Liver (tissue), 9 donors: ENCODE measurements around the gene SDK2. TPM values are rescaled to one million over a fixed set of nuclear protein-coding genes. Genes with fewer than 3 reads are reported as not detected.

Source experiments
- DNase-seq: peaks from one replicate; pipeline ENCODE4 v3.0.0-alpha.2; 2017; ENCODE audit warnings: low spot score
- H3K27ac ChIP-seq, 2 donors: one replicate each; pipeline ENCODE4 v1.7.0; 2013; ENCODE audit warnings: inconsistent platforms in 2 of 2, low read length in 2 of 2, control low read depth in 1 of 2, low read depth in 1 of 2, mild to moderate bottlenecking in 1 of 2
- H3K27me3 ChIP-seq, 4 donors: one replicate each; pipeline versions ENCODE4 v1.6.1 to v1.7.0; 2013; ENCODE audit warnings: low read length in 3 of 4, inconsistent platforms in 1 of 4, mild to moderate bottlenecking in 1 of 4, moderate library complexity in 1 of 4; ENCODE audit not compliant: control insufficient read depth in 4 of 4, insufficient read depth in 4 of 4
- H3K36me3 ChIP-seq, 4 donors: one replicate each; pipeline versions ENCODE4 v1.6.1 to v1.7.0; 2013; ENCODE audit warnings: low read length in 3 of 4, mild to moderate bottlenecking in 3 of 4, low read depth in 1 of 4, moderate library complexity in 1 of 4; ENCODE audit not compliant: control insufficient read depth in 4 of 4, insufficient read depth in 3 of 4
- H3K4me1 ChIP-seq, 4 donors: one replicate each; pipeline versions ENCODE4 v1.6.1 to v1.7.0; 2013; ENCODE audit warnings: low read length in 3 of 4, mild to moderate bottlenecking in 3 of 4, moderate library complexity in 1 of 4; ENCODE audit not compliant: control insufficient read depth in 4 of 4, insufficient read depth in 4 of 4
- H3K4me3 ChIP-seq, 3 donors: one replicate each; pipeline versions ENCODE4 v1.6.1 to v1.7.0; 2013; ENCODE audit warnings: low read length in 3 of 3, control low read depth in 1 of 3, low read depth in 1 of 3, mild to moderate bottlenecking in 1 of 3
- H3K9ac ChIP-seq, 2 donors: one replicate each; pipeline ENCODE4 v1.7.0; 2013; ENCODE audit warnings: low read length in 2 of 2, mild to moderate bottlenecking in 2 of 2, moderate library complexity in 2 of 2, control low read depth in 1 of 2, low read depth in 1 of 2
- H3K9me3 ChIP-seq, 4 donors: one replicate each; pipeline versions ENCODE4 v1.6.1 to v1.7.0; 2013; ENCODE audit warnings: low read length in 3 of 4; ENCODE audit not compliant: control insufficient read depth in 4 of 4
- EGR1 ChIP-seq, 2 donors: IDR thresholded peaks; 2 replicates each; pipeline ENCODE4 v1.6.1; 2016 to 2018; ENCODE audit warnings: antibody characterized with exemption in 2 of 2, low read depth in 2 of 2
- FOXA1 ChIP-seq: IDR thresholded peaks from 2 replicates; pipeline ENCODE4 v1.6.1; 2016; ENCODE audit warnings: antibody characterized with exemption
- FOXA2 ChIP-seq: IDR thresholded peaks from 2 replicates; pipeline ENCODE4 v1.6.1; 2016; ENCODE audit warnings: antibody characterized with exemption
- GABPA ChIP-seq, 2 donors: IDR thresholded peaks in 1 of 2; conservative IDR thresholded peaks in 1 of 2; 2 replicates each; pipeline ENCODE4 v1.6.1; 2016; ENCODE audit warnings: antibody characterized with exemption in 2 of 2, mild to moderate bottlenecking in 1 of 2, moderate library complexity in 1 of 2
- HNF4A ChIP-seq, 2 donors: conservative IDR thresholded peaks; 2 replicates each; pipeline ENCODE4 v1.6.1; 2016; ENCODE audit warnings: antibody characterized with exemption in 2 of 2, mild to moderate bottlenecking in 2 of 2
- NR2F2 ChIP-seq: IDR thresholded peaks from 2 replicates; pipeline ENCODE4 v1.6.1; 2016; ENCODE audit warnings: antibody characterized with exemption
- RAD21 ChIP-seq, 2 donors: IDR thresholded peaks; 2 replicates each; pipeline ENCODE4 v1.6.1; 2016; ENCODE audit warnings: antibody characterized with exemption in 2 of 2, mild to moderate bottlenecking in 2 of 2
- RXRA ChIP-seq, 2 donors: IDR thresholded peaks; 2 replicates each; pipeline ENCODE4 v1.6.1; 2017 to 2018; ENCODE audit warnings: antibody characterized with exemption in 2 of 2, mild to moderate bottlenecking in 1 of 2
- SP1 ChIP-seq: IDR thresholded peaks from 2 replicates; pipeline ENCODE4 v1.6.1; 2018; ENCODE audit warnings: antibody characterized with exemption, mild to moderate bottlenecking
- TAF1 ChIP-seq: conservative IDR thresholded peaks from 2 replicates; pipeline ENCODE4 v1.6.1; 2016; ENCODE audit warnings: antibody characterized with exemption, mild to moderate bottlenecking
- YY1 ChIP-seq: IDR thresholded peaks from 2 replicates; pipeline ENCODE4 v1.6.1; 2016; ENCODE audit warnings: antibody characterized with exemption, mild to moderate bottlenecking
- WGBS: extraction: QIAGEN DNeasy Blood & Tissue Kit; methylation state at CpG from one replicate; pipeline ENCODE4 v1.1.7; 2013; 5-methylcytosine and 5-hydroxymethylcytosine counted together
- polyA plus RNA-seq, 2 donors: library from polyadenylated mRNA; stranded (reverse) in 1 of 2; unstranded in 1 of 2; fragments of 200-250 nt in 1 of 2; fragments of >200 nt in 1 of 2; fragmentation: Nextera tagmentation in 1 of 2; extraction: Ambion mirVana in 1 of 2; gene quantifications; one replicate each; pipeline versions ENCODE4 v1.2.1 to v1.2.3, GENCODE V29; 2013 to 2015
- total RNA-seq, 2 donors: library from RNA; depleted of rRNA; stranded (reverse); fragments of >200 nt; gene quantifications; one replicate each; pipeline ENCODE4 v1.2.3, GENCODE V29; 2014
- TF ChIP-seq, protein P1 (sequence below): IDR thresholded peaks from 2 replicates; pipeline ENCODE4 v1.6.1; 2016; ENCODE audit warnings: antibody characterized with exemption, mild to moderate bottlenecking
- TF ChIP-seq, protein P2 (sequence below): IDR thresholded peaks from 2 replicates; pipeline ENCODE4 v1.6.1; 2016; ENCODE audit warnings: antibody characterized with exemption
- TF ChIP-seq, protein P3 (sequence below): fragments of 150-350 bp; IDR thresholded peaks from 2 replicates; pipeline ENCODE4 v1.5.1; 2017; ENCODE audit warnings: improper control_type of control experiment, low read depth, low read length; ENCODE audit not compliant: missing input control
- donor health status: healthy.
- donor health status: healthy.
- donor health status: healthy.
- donor health status: healthy.
- donor health status: healthy.

The SDK2 gene
- total and polyA plus RNA-seq, 4 donors = 0.05 to 0.42 (median 0.10) TPM

DNA sequence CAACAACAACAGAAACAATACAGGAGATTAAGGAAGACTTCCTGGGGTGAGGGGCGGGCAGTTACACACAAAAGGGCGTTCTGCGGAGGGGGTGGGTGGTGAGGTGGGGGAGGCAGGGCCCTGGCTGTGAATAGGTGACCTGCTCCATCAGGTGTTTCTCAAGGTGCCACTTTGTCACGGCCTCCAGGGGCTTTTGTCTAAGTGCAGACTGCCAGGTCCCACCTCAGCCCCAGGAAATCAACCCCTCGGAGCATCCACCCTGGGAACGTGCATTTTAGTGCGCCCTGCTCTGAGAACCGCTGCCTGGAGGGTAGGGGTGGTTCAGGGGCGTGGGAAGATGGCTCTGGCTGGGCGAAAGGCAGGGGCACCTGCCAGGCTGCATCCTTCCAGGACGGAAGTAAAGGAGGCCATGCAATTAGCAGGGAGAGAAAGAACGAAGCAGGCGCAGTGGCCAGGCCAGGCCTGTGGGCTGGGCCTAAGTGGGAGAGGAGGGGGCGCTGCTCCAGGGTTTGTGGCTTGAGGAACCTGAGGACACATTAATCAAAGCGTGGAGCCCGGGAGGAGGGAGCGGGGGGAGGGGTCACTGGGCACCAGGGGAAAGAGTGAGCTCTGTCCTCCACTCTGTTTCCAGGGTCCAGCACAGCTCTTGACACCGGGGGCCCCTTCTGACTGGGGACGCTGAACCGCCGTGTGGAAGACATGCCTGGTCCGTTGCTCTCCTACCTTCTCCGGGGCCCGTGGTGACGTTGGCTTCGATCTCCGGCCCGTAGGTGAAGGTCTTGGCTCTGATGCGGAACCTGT, 283.1 kb downstream of the SDK2 start:
- no peak for TF ChIP-seq TAF1
- TF ChIP-seq RXRA (IDR thresholded peaks at IDR 0.05) = no peak
- TF ChIP-seq YY1 = no peak
- TF ChIP-seq NR2F2 = no peak
- no peak for TF ChIP-seq EGR1 (IDR thresholded peaks at IDR 0.05; ENCODE audit: low read depth in 2 of 2)
- no peak for TF ChIP-seq SP1
- no peak for TF ChIP-seq FOXA2
- no peak for TF ChIP-seq RAD21 (IDR thresholded peaks at IDR 0.05)
- no peak for TF ChIP-seq FOXA1
- TF ChIP-seq, protein P1, sequence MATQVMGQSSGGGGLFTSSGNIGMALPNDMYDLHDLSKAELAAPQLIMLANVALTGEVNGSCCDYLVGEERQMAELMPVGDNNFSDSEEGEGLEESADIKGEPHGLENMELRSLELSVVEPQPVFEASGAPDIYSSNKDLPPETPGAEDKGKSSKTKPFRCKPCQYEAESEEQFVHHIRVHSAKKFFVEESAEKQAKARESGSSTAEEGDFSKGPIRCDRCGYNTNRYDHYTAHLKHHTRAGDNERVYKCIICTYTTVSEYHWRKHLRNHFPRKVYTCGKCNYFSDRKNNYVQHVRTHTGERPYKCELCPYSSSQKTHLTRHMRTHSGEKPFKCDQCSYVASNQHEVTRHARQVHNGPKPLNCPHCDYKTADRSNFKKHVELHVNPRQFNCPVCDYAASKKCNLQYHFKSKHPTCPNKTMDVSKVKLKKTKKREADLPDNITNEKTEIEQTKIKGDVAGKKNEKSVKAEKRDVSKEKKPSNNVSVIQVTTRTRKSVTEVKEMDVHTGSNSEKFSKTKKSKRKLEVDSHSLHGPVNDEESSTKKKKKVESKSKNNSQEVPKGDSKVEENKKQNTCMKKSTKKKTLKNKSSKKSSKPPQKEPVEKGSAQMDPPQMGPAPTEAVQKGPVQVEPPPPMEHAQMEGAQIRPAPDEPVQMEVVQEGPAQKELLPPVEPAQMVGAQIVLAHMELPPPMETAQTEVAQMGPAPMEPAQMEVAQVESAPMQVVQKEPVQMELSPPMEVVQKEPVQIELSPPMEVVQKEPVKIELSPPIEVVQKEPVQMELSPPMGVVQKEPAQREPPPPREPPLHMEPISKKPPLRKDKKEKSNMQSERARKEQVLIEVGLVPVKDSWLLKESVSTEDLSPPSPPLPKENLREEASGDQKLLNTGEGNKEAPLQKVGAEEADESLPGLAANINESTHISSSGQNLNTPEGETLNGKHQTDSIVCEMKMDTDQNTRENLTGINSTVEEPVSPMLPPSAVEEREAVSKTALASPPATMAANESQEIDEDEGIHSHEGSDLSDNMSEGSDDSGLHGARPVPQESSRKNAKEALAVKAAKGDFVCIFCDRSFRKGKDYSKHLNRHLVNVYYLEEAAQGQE = no peak
- H3K4me1 ChIP-seq = no peaks in the 10 kb centered on the region
- H3K27me3 ChIP-seq = peaks cover 0 to 2% (median 0%) of the 10 kb centered on the region in 4 donors
- H3K9me3 ChIP-seq = no peaks in the 10 kb centered on the region
- H3K27ac ChIP-seq = no peak overlapping the region
- no peak for DNase-seq
- WGBS = 74% methylated on average over 29 of the region's 29 CpGs
- no peaks in the 10 kb centered on the region for H3K36me3 ChIP-seq
- no peak overlapping the region for H3K9ac ChIP-seq
- H3K4me3 ChIP-seq = no peak overlapping the region

DNA sequence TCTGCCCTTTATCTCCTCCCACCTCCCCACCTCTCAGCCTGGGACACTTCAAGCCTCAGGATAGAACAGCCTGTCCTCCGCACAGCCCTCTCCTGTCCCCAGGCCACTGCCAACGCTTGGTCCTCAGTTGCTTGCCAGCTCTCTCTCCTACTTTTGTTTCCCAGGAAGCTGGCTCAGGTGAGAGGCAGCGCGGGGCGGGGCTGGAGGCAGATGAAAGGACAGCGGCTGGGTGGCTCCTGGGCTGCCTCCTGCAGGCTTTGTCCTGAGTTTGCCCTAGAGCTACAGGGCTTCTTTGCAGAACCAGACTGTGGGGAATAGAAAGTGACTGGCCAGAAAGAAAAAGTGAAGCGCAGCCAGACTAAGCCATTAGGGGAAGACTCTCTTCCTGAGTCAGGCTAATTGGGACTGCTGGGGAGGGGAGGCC, 284.2 kb downstream of the SDK2 start:
- Histone ChIP-seq H3K36me3 (no peaks in the 10 kb centered on the region), H3K9me3 (no peaks in the 10 kb centered on the region), H3K27me3 (peaks cover 0 to 2% (median 0%) of the 10 kb centered on the region in 4 donors), H3K27ac (no peak overlapping the region), H3K9ac (no peak overlapping the region), H3K4me1 (no peaks in the 10 kb centered on the region), H3K4me3 (no peak overlapping the region)
- no peak for TF ChIP-seq SP1
- peak; percentile 48 to 52 for TF ChIP-seq RAD21 (IDR thresholded peaks at IDR 0.05)
- no peak for TF ChIP-seq NR2F2
- TF ChIP-seq, protein P2, sequence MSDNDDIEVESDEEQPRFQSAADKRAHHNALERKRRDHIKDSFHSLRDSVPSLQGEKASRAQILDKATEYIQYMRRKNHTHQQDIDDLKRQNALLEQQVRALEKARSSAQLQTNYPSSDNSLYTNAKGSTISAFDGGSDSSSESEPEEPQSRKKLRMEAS = no peak
- no peak for TF ChIP-seq FOXA1
- TF ChIP-seq RXRA (IDR thresholded peaks at IDR 0.05) = no peak
- no peak for TF ChIP-seq YY1
- TF ChIP-seq GABPA (IDR thresholded peaks at IDR 0.05 in 1 of 2, conservative IDR thresholded peaks at IDR 0.05 in 1 of 2) = no peak
- TF ChIP-seq, protein P1 = no peak
- no peak for TF ChIP-seq HNF4A (conservative IDR thresholded peaks at IDR 0.05)
- TF ChIP-seq FOXA2 = no peak
- TF ChIP-seq, protein P3, sequence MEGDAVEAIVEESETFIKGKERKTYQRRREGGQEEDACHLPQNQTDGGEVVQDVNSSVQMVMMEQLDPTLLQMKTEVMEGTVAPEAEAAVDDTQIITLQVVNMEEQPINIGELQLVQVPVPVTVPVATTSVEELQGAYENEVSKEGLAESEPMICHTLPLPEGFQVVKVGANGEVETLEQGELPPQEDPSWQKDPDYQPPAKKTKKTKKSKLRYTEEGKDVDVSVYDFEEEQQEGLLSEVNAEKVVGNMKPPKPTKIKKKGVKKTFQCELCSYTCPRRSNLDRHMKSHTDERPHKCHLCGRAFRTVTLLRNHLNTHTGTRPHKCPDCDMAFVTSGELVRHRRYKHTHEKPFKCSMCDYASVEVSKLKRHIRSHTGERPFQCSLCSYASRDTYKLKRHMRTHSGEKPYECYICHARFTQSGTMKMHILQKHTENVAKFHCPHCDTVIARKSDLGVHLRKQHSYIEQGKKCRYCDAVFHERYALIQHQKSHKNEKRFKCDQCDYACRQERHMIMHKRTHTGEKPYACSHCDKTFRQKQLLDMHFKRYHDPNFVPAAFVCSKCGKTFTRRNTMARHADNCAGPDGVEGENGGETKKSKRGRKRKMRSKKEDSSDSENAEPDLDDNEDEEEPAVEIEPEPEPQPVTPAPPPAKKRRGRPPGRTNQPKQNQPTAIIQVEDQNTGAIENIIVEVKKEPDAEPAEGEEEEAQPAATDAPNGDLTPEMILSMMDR = peak; percentile 9
- 29% methylated on average over 7 of the region's 7 CpGs for WGBS
- DNase-seq = no peak
